Smooth muscle cell (in vitro differentiated cells): ENCODE results near the gene LIMD2. TPM values are rescaled to one million over a fixed set of nuclear protein-coding genes. Genes with fewer than 3 reads are reported as not detected.

Source experiments
- DNase-seq: peaks from one replicate; lab custom pipeline; 2025; ENCODE audit not compliant: unreplicated experiment; lab: John Stamatoyannopoulos, UW
- H2AFZ ChIP-seq: fragments of 200-600 bp; sonication (generic); 2 replicates; pipeline ENCODE4 v1.6.0; 2016; ENCODE audit warnings: antibody characterized with exemption, low read depth, mild to moderate bottlenecking
- H3F3A ChIP-seq: fragments of 200-600 bp; sonication (generic); 2 replicates; pipeline ENCODE4 v1.6.0; 2017; ENCODE audit warnings: antibody characterized with exemption, low read depth
- H3K27ac ChIP-seq: fragments of 200-600 bp; sonication (generic); 2 replicates; pipeline ENCODE4 v1.5.1; 2016; ENCODE audit warnings: low read depth, mild to moderate bottlenecking
- H3K27me3 ChIP-seq: fragments of 200-600 bp; sonication (generic); 2 replicates; pipeline ENCODE4 v1.6.1; 2016; ENCODE audit warnings: low read depth, mild to moderate bottlenecking
- H3K36me3 ChIP-seq: fragments of 200-600 bp; sonication (generic); 2 replicates; pipeline ENCODE4 v1.5.1; 2016; ENCODE audit warnings: low read depth
- H3K4me1 ChIP-seq: fragments of 200-600 bp; sonication (generic); 2 replicates; pipeline ENCODE4 v1.5.1; 2016; ENCODE audit warnings: low read depth
- H3K4me2 ChIP-seq: fragments of 200-600 bp; sonication (generic); 2 replicates; pipeline ENCODE4 v1.6.0; 2016; ENCODE audit warnings: mild to moderate bottlenecking
- H3K4me3 ChIP-seq: fragments of 200-600 bp; sonication (generic); 2 replicates; pipeline ENCODE4 v1.5.1; 2016; ENCODE audit warnings: mild to moderate bottlenecking
- H3K79me2 ChIP-seq: fragments of 200-600 bp; sonication (generic); 2 replicates; pipeline ENCODE4 v1.6.0; 2016; ENCODE audit warnings: low read depth, mild to moderate bottlenecking
- H3K9ac ChIP-seq: fragments of 200-600 bp; sonication (generic); 2 replicates; pipeline ENCODE4 v1.6.0; 2016; ENCODE audit warnings: low read depth
- H3K9me3 ChIP-seq: fragments of 200-600 bp; sonication (generic); replicated peaks from 2 replicates; pipeline ENCODE4 v1.5.1; 2016; ENCODE audit warnings: low read depth
- H4K20me1 ChIP-seq: fragments of 200-600 bp; sonication (generic); 2 replicates; pipeline ENCODE4 v1.6.0; 2016; ENCODE audit warnings: low read depth
- WGBS: methylation state at CpG from one replicate; pipeline ENCODE4 v1.1.7; 2016; ENCODE audit warnings: low lambda C conversion rate; 5-methylcytosine and 5-hydroxymethylcytosine counted together
- polyA plus RNA-seq: library from polyadenylated mRNA; unstranded; fragments of >200 nt; fragmentation: Nextera tagmentation; extraction: Ambion mirVana; gene quantifications from 2 replicates; pipeline ENCODE4 v1.2.1, GENCODE V29; 2016
- total RNA-seq: library from RNA; depleted of rRNA; stranded (reverse); fragments of >200 nt; gene quantifications from 2 replicates; pipeline ENCODE4 v1.2.3, GENCODE V29; 2014
- TF ChIP-seq, protein P1 (sequence below): fragments of 200-600 bp; sonication (generic); IDR thresholded peaks from 2 replicates; pipeline ENCODE4 v1.5.1; 2017; ENCODE audit warnings: borderline replicate concordance, mild to moderate bottlenecking, antibody characterized with exemption; ENCODE audit not compliant: insufficient read depth, poor library complexity, severe bottlenecking

Gene LIMD2
- total and polyA plus RNA-seq, 2 experiments from 2014 or later = 40.7 to 124 TPM

DNA sequence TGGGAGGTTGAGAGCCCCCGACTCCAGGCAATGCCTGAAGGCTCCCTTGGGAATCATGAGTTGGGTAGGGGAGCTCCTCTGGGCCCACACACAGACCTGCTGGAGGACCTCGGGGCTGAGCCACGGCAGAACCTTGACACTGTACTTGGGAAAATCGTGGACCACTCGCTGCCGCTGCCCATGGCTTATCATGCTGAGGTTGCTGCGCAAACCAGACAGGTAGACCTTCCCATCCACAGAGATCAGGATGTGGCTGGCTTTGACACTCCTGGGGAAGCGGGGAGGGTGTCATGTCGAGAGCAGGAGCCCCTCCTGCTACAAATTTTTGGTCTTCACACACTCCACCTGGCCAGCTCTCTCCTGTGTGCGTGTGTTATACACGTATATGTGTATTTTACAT, 7.2 kb upstream of the LIMD2 start:
- TF ChIP-seq, protein P1, sequence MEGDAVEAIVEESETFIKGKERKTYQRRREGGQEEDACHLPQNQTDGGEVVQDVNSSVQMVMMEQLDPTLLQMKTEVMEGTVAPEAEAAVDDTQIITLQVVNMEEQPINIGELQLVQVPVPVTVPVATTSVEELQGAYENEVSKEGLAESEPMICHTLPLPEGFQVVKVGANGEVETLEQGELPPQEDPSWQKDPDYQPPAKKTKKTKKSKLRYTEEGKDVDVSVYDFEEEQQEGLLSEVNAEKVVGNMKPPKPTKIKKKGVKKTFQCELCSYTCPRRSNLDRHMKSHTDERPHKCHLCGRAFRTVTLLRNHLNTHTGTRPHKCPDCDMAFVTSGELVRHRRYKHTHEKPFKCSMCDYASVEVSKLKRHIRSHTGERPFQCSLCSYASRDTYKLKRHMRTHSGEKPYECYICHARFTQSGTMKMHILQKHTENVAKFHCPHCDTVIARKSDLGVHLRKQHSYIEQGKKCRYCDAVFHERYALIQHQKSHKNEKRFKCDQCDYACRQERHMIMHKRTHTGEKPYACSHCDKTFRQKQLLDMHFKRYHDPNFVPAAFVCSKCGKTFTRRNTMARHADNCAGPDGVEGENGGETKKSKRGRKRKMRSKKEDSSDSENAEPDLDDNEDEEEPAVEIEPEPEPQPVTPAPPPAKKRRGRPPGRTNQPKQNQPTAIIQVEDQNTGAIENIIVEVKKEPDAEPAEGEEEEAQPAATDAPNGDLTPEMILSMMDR = no peak
- Histone ChIP-seq H3K4me3 (no peak overlapping the region), H4K20me1 (no peaks in the 10 kb centered on the region), H3K9me3 (no peaks in the 10 kb centered on the region), H3K4me1 (no peaks in the 10 kb centered on the region), H2AFZ (no peak overlapping the region), H3K4me2 (no peak overlapping the region), H3K27ac (no peak overlapping the region), H3K79me2 (no peaks in the 10 kb centered on the region), H3K9ac (no peak overlapping the region), H3K36me3 (no peaks in the 10 kb centered on the region), H3F3A (no peaks in the 10 kb centered on the region), H3K27me3 (no peaks in the 10 kb centered on the region)
- no peak for DNase-seq
- 97% methylated on average over 11 of the region's 11 CpGs for WGBS

DNA sequence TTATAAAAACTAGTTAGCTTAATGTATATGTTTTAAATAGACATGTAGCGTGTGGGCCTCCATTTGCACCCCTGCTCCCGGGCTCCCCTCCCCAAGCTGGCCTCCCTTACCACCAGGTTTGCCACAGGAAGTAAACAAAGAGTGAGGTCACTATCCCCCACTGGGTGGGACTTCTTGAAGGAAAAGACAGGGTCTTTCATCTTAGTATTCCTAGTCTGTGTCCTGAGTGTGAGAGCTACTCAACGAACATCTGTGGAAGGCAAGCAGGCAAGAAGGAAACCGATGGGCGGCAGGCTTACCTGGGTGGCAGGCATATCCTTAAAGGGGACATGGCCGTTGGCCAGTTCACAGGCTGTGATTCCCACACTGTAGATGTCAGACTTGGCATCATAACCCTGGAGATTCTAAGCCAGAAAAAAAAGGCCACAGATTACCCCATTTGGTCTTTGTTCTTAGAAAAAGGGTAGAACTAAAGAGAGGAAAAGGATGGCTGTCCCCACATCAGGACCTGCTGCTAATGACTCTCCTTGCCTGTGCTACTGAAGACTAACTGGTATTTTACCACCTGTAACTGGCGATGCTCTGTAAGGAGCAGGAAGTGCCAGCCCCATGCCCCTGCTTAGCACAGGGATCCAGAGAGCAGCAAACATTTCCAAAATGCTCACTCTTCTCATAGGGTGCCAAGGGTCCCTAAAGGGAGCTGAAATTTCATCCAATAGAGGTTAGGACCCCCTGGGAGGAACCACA, 6.6 kb upstream of the LIMD2 start:
- H2AFZ ChIP-seq = no peak overlapping the region
- H3K9ac ChIP-seq = no peak overlapping the region
- H3K9me3 ChIP-seq = no peaks in the 10 kb centered on the region
- H3K4me3 ChIP-seq = no peak overlapping the region
- H3K4me1 ChIP-seq = peaks cover 2% of the 10 kb centered on the region
- WGBS = 97% methylated on average over 7 of the region's 7 CpGs
- DNase-seq = no peak
- H3K27ac ChIP-seq = no peak overlapping the region
- peaks cover 1% of the 10 kb centered on the region for H4K20me1 ChIP-seq
- H3K79me2 ChIP-seq = no peaks in the 10 kb centered on the region
- no peaks in the 10 kb centered on the region for H3K36me3 ChIP-seq
- no peak overlapping the region for H3K4me2 ChIP-seq
- TF ChIP-seq, protein P1 = no peak
- H3K27me3 ChIP-seq = no peaks in the 10 kb centered on the region
- H3F3A ChIP-seq = no peaks in the 10 kb centered on the region

DNA sequence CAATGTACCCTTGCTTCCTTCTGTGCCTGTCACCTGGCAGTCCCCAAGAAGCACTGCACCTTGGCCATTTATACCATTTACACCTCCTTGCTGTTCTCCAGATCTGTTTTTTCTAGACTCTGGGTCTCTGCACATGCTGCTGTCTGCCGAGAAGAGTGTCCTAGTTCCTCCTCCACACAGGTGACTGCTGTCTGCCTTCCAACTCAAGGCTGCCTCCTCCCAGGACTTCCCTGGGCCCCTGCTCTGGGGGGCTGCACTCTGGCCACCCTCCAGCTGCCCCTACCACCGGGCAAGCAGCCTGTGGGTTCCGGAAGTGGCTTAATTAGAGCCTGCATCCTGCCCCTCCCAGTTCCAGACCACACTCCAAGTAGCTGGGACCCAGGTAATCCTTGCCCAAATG, 5.7 kb upstream of the LIMD2 start:
- H3K27me3 ChIP-seq = no peaks in the 10 kb centered on the region
- no peak overlapping the region for H2AFZ ChIP-seq
- H3K4me3 ChIP-seq = no peak overlapping the region
- no peak overlapping the region for H3K9ac ChIP-seq
- TF ChIP-seq, protein P1 = no peak
- 83% methylated on average over 3 of the region's 3 CpGs for WGBS
- H3K9me3 ChIP-seq = no peaks in the 10 kb centered on the region
- peaks cover 6% of the 10 kb centered on the region for H3K4me1 ChIP-seq
- no peaks in the 10 kb centered on the region for H3K36me3 ChIP-seq
- no peaks in the 10 kb centered on the region for H3F3A ChIP-seq
- H3K27ac ChIP-seq = no peak overlapping the region
- DNase-seq = no peak
- no peaks in the 10 kb centered on the region for H3K79me2 ChIP-seq
- peaks cover 6% of the 10 kb centered on the region for H4K20me1 ChIP-seq
- H3K4me2 ChIP-seq = no peak overlapping the region

DNA sequence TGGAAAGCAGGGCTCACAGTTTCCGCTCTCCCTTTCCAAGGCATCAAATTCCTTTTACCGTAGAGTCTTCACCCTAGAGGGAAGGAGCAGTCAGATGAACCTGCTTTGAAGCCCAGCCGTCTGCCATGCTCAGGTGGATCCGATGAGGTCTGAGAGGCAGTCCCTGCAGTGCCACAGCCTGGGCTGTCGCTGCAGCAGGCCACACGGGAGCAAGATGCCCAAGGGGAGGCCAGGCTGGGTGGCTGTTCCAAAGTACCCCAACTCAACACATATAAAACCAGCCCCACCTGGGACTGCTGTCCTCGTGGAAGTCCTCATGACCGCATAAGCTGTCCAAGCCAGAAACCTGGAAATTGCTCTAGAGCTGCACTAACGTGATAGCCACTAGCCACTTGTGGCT, 4.9 kb upstream of the LIMD2 start:
- Histone ChIP-seq H3K4me1 (peaks cover 6% of the 10 kb centered on the region), H3K4me2 (no peak overlapping the region), H3F3A (no peaks in the 10 kb centered on the region), H3K9ac (no peak overlapping the region), H3K27me3 (no peaks in the 10 kb centered on the region), H3K9me3 (no peaks in the 10 kb centered on the region), H3K4me3 (no peak overlapping the region), H3K36me3 (no peaks in the 10 kb centered on the region), H3K79me2 (no peaks in the 10 kb centered on the region), H2AFZ (no peak overlapping the region), H4K20me1 (peaks cover 6% of the 10 kb centered on the region), H3K27ac (no peak overlapping the region)
- TF ChIP-seq, protein P1 = no peak
- DNase-seq = no peak
- 92% methylated on average over 9 of the region's 9 CpGs for WGBS
